ELF-1 (cell line): Measurements from ENCODE around the gene COL6A5.

ENCODE experiments used
- DNase-seq: peaks from one replicate; pipeline ENCODE4 v3.0.0-alpha.2; 2016; ENCODE audit warnings: low read depth, low spot score

Gene COL6A5

DNA sequence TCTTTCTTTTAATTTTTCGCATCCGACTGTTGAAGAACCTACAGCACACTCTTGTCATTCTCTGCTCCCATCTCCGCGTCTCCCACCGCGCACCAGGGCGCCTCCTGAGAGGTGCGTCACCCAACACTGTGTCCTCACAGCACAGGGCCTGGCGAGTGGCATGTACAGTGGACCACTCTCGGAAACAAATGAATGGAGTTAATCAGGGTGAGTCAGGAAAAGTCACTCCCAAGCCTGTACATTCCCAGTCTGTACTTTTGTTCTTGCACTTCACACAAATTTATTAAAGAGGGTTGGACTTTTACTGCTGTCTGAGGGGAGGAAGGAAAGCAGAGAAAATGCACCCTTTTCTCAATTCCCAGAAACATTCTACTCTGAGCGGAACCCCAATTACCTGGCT is 172.1 kb downstream of the COL6A5 start:
- DNase-seq: no peak

DNA sequence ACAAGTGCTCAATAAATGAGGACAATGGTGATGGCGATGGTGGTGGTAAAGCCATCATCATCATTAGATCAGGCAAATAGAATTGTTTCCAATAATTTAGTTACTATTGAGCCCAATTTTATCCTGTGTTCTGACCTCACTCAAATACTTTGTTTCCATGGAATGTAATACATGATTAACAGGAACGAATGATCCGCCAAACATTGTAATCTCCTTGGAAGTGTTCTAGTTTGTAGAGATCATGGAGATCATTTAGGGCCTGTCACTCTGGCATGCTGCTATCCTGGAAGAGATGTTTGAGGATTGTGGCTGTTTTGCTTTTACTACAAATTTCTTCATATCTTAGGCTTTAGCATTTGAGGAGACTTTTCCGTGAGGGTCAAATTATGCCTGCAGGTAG is 174.3 kb downstream of the COL6A5 start:
- DNase-seq: no peak

DNA sequence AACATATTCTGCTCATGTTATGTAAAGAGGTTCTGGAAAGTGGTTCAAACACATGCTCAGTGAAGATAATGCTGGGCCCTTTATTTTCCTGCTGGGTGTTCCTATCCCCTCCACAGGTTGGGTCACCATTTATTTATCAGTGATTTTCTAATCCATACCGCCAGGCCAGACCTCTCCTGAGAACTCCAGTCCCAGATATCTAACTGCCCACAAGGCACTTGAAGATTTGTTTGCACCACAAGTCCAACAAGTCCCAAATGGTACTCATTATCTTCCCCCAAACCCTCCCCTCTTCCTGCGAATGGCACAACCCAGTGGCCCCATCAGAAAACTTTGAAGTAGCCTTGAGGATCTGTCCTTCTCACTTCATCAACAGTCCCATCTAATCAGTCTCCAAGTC is 176.9 kb downstream of the COL6A5 start:
- no peak for DNase-seq

DNA sequence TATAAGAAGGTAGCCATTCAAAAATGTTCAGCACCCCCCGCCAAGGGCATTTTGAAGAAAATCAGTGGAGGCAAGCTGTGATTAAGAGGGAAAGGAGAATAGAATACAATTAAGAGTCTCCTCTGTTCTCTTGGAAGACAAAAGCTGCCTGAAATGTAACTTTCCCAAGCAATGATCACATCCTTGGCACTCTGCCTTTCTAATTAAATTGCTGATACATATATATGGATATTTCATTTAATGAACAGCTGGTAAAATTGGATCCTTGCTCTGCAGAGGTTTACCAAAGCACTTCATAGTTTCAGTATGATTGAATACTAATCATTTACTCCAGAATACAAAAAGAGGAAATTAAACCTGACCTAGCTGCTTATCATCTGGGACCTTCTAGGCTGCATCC is 182.0 kb downstream of the COL6A5 start:
- no peak for DNase-seq

DNA sequence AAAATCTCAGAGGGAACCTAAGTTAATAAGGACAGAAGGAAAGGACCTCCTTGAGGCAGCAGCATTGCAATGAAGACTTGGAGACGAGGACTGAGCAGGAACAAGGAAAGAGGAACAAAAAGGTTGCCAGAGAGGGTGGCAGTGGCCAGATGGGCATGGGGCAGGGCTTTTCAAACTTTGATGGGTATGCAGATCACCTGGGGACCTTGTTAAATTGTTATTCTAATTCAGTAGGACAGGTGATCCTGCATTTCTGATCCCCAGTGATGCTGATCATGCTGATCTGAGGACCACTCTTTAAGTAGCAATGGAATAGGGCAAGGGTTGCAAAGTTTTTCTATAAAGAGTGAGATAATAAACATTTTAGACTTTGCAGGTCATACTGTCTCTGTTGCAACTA is 182.6 kb downstream of the COL6A5 start:
- no peak for DNase-seq

DNA sequence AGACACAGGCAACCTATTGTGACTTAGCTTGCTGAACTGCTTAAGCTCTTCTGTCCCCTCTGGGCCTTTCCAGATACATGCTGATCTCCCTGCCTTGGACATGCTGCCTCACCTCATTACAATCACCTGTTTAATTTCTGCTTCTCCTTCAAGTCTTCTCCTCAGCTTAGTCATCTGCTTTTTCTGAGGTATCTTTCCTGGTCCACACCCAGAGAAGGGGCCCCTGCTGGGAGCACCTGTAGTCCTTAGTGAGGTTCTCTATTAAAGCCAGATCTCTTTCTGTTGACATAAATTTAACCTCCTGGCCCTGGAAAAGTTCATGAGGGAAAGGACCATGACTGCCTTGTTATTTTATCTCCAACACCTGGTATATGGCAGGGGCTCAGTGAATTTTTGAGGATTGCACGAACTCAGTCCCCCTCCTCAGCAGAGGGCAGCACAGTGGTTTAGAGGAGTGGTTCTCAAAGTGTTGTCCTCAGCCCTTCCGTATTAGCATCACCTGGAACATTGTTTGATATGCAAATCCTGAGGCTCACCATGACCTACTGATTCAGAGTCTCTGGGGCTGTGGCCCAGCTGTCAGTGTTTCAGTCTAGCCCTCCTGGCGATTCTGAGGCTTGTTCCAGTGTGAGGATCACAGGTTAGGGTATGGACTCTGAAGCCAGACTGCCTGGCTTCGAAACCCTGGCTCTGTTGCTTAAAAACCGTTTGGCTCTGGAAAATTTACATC is 184.2 kb downstream of the COL6A5 start:
- peak; percentile 20 for DNase-seq

DNA sequence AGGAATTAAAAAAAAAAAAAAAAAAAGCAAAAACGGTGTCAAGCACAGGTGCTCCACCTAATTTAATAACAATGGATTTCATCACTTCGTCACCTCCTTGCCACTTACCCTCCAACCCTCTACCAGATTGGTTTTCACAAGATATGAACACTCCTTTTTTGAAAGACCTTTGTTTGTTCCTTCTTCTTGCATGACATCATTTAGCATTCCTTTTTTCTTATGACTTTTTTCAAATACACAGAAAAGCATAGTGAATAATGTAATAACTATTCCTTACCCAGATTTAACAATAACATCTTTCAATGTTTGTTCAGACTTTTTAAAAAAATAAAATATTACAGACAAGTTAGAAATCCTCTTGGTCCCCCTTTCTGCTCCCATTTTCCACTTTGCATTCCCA is 187.8 kb downstream of the COL6A5 start:
- no peak for DNase-seq
